Fibroblast of skin of abdomen (primary cell): ENCODE results near the gene ABR.
"Not testable (repeated sequence)": the region's sequence is repeated elsewhere in the genome, so short reads cannot be mapped to it uniquely, and the experiment has no call there.

Experiments used
- DNase-seq: peaks from one replicate; pipeline ENCODE4 v3.0.0-alpha.2; 2013

ABR gene

DNA sequence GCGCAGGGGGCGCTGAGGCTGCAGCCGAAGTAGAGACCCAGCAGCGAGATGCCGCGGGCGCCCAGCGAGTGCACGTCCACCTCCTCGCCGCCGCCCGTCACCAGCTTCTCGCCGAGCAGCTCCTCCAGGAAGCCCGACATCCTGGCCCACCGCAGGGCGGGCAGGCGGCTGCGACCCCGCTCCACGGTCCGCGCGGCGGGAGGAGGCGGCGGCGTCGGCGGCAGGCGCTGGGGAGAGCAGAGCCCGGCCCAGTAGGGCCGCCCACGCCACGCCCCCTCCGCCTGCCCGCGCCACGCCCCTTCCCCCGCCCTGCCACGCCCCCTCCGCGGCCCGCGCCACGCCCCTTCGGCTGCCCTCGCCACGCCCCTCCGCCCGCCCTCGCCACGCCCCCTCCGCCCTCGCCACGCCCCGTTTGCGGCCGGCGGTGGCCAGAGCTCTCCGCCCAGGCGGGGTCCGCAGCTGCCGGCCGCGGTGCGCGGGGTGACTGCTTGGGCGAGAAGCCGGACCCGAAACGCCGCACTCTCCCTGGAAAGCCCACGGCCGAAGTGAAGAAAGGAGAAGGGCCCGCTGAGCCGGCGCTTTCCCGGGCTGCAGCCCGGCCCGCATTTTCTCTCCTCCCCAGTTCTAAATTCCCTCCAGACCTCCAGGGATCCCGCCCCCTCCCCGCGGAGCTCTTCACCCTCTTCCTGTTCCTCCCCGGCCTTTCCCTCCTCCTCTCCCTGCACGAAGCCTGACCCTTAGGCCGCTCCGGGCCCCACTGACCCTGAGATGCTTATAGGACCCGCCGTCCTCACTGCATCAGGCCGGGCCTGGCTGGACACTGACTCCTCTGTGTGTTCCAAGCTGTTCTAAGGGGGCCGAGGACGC lies 200.0 kb downstream of the ABR start, which contains the start of gene NXN:
NXN (minus strand) TSS at position 238 of the 867 bp plus-strand sequence.
- DNase-seq: peak; percentile 77

GRCh38 chr17:979212-979538 lies 200.6 kb downstream of the ABR start:
- no peak for DNase-seq

GRCh38 chr17:978103-979093 lies 201.4 kb downstream of the ABR start:
- DNase-seq: peak; percentile 76

- peak; percentile 40 for DNase-seq
These were observed 202.6 kb downstream of the ABR start for GRCh38 chr17:977166-977565.

DNA sequence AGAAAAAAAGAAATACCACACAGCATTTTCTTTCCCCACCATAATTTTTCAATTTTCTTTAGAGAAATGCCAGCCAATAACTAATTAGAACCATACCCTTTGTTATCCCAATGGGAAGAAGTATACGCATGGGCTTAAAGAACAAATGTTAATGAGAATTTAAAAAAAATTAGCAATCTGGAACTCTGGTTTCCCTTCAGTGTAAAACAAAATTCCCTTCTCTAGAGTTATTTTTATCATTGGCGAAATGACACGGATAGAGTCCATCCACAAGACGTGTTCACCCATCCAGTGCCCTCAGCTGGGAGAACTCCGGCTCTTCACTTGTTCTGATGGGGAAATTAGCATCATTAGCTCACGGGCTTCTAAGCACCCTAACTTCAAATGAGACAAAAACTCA lies 203.5 kb downstream of the ABR start:
- no peak for DNase-seq

DNA sequence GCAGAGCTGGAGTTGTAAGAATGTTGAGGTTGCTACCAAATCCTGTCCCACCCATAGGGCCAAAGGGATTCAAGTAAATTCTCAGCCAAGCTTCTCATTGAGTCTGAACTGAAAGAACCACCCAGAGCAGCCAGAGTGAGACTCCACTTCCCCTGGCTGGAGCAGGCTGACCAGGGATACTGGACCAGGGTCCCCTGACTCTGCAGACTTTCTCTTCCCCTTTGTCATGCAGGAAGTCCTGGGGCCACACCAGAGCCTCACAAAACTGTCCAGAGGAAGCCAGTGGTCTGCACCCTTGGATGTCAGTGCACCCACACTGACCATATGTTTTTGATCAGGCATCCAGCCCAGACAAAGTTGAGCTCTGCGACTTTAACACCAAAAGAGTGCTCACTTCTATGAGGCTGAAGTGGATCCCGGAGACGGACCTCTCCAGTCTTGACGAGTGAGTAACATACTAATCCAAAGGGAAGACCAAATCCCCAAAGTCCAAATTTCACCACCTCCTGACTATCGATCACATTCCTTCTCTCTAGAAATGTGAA lies 204.3 kb downstream of the ABR start:
- DNase-seq: peak; percentile 70

DNA sequence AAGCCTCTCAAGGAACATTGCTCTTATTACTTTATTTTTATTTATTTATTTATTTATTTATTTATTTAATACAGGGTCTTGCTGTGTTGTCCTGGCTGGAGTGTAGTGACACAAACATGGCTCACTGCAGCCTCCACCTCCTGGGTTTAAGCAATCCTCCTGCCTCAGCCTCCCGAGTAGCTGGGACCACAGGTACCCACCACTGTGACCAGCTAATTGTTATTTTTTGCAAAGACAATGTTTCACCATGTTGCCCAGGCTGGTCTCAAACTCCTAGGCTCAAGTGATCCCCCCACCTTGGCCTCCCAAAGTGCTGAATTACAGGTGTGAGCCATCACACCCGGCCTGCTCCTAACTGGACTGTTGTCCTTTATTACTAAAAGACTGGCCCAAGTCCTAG lies 205.0 kb downstream of the ABR start:
- DNase-seq: not testable (repeated sequence)

DNA sequence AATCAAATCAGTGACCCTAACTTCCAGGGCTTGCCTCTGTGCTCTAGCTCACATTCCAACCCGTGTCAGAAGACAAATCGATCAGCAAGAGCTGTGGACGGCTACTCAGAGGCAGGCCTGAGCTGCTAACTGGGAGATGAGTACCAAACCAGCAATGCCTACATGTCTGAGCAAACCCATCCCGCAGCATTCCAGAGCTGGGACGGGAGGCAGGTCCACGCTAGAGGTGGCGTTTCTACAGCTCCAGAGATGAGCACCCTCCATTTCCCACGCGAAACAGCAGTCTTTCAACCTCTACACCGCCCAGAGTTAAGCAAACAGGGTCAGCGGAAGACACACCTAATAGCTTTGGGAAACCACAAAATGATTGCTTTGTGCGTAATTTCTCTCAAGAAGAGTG lies 206.7 kb downstream of the ABR start:
- DNase-seq: no peak

DNA sequence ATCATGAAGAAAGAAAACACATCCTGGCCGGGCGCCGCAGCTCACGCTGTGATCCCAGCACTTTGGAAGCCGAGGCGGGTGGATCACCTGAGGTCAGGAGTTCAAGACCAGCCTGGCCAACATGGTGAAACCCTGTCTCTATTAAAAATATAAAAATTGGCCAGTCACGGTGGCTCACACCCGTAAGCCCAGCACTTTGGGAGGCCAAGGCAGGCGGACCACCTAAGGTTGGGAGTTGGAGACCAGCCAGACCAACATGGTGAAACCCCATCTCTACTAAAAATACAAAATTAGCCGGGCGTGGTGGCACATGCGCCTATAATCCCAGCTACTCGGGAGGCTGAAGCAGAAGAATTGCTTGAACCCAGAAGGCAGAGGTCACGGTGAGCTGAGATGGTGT lies 207.9 kb downstream of the ABR start:
- DNase-seq: not testable (repeated sequence)

DNA sequence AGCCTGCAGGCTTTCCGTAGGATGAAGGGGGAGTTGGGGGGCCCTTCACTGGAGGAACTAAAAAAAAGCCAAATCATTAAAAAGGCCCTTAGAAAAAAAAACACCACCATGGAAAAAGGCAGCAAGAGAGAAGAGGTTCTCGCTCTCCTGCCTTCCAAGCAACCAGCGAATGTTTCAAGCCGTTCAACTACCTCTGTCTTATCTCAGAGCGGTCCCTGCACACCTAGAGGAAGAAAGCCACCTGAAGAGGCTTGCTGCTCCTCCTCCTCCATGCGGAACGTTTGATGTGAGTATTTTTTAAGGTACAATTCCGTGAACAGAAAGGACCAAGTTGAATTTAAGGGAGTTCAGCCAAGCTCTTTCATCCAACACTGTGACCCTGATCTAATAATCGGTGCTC lies 209.4 kb downstream of the ABR start:
- DNase-seq: no peak

DNA sequence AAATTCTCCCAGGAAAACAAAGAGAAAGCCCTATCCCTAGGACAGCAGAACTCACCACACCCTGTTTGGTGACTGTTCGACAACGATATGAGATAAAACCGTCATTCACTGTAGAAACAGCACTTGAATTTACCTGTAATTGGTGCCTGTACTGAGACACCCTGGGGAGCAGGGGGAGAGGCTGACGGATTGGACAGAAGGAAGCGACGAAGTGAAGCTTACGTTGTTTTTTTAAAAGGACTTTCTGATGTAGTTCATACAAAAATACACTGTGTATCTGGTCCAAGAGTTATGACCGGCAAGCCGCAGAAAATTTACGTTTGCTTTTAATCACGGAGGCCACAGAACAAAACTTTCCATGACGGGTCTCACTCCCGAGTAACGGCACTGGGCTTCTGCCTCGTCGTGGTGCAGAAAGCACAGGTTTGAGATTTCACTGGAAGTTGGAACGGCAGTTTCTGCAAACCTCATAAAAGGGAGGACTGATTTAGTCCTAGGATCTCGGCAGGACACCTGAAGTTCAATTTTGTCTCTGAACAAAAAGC lies 209.9 kb downstream of the ABR start:
- peak; percentile 45 for DNase-seq

GRCh38 chr17:968812-969730 lies 210.7 kb downstream of the ABR start:
- DNase-seq: peak; percentile 70

DNA sequence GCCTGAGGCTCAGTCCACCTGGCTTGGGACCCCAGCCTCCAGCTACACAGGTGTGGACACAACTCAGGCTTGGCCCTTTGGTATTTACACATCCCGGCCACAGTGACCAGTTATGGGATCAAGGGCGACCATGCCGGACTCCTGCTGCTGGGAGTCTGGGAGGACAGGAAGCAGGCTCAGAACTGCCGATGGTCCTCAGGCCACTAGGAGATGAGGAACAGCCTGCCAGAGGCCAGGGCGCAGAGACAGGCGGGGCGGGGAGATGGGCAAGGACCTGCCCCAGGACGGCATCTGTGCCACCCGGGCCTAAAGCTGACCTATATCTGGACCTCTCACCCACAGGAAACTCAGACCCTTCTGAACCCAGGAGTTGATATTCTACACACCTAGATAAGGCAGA lies 212.7 kb downstream of the ABR start:
- DNase-seq: no peak

GRCh38 chr17:965311-965989 lies 214.3 kb downstream of the ABR start:
- peak; percentile 42 for DNase-seq

GRCh38 chr17:964876-965275 lies 214.9 kb downstream of the ABR start:
- DNase-seq: peak; percentile 27

DNA sequence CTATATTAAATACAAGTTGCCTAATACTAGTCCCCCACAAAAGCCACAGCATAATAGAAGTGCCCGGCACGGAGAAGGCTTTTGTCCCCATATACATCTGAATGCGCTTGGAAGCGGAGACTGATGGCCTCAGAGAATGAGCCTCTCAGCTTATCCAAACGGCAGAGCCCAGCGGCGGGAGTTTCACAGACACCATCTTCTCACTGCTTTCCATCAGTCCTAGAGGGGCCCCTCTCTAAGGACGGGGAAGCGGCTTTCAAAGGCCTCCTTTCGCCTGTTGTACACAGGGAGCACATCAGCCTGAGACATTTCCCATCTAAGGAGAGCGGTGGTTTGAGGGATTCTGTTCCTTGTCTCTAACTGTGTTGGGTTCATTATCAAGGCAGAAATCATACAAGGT lies 217.1 kb downstream of the ABR start:
- DNase-seq: no peak

- DNase-seq: no peak
These were observed 217.6 kb downstream of the ABR start for GRCh38 chr17:962166-962565.

GRCh38 chr17:958712-959451 lies 220.9 kb downstream of the ABR start:
- DNase-seq: no peak

GRCh38 chr17:957856-958421 lies 221.8 kb downstream of the ABR start:
- DNase-seq: no peak

GRCh38 chr17:956905-957304 lies 222.9 kb downstream of the ABR start:
- DNase-seq: peak; percentile 31
